PC-9 (cell line): ENCODE measurements around the gene CHST3.

ENCODE experiments used
- CTCF ChIP-seq: fragments of 200-600 bp; sonication (generic); conservative IDR thresholded peaks from 2 replicates; pipeline ENCODE4 v1.6.1; 2017; ENCODE audit warnings: mixed run types, antibody characterized with exemption, mild to moderate bottlenecking, moderate library complexity
- EZH2 ChIP-seq: fragments of 200-600 bp; sonication (generic); IDR thresholded peaks from 2 replicates; pipeline ENCODE4 v1.8.0; 2017; ENCODE audit warnings: antibody characterized with exemption, low read depth

DNA sequence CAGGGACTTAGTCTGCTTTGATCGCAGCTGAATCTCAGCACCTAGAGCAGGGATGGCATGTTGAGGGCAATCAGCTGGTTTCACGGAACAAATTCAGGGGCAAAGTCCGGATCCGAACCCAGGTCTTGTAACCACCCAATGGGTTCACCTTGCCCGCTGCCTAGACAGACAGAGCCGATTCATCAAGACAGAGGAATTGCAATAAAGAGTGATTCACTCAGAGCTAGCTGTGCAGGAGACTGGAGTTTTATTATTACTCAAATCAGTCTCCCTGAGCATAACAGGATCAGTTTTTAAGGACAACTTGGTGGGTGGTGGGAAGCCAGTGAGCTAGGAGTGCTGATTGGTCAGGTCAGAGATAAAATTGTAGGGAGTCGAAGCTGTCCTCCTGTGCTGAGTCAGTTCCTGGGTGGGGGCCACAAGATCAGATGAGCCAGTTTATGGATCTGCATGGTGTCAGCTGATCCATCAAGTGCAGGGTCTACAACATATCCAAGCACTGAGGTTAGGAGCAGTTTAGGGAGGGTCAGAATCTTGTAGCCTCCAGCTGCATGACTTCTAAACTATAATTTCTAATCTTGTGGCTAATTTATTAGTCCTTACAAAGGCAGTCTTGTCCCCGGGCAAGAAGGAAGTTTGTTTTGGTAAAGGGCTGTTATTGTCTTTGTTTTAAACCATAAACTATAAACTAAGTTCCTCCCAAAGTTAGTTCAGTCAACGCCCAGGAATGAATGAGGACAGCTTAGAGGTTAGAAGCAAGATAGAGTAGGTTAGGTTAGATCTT is 43.5 kb upstream of the CHST3 start:
- TF ChIP-seq CTCF (no peak), EZH2 (no peak)
